ENCODE data around the gene TOP2B. TPM values are rescaled to one million over a fixed set of nuclear protein-coding genes. Genes with fewer than 3 reads are reported as not detected.

Gene TOP2B
- total RNA-seq, 1 donor from 2014 or later = 72.0 TPM

- no peak for DNase-seq (ENCODE audit: low spot score)
Observed at GRCh38 chr3:25585361-25586166, 79.1 kb downstream of the TOP2B start.

GRCh38 chr3:25584011-25584789 is 80.5 kb downstream of the TOP2B start:
- no peak for DNase-seq (ENCODE audit: low spot score)

- no peak for DNase-seq (ENCODE audit: low spot score)
Observed at GRCh38 chr3:25583343-25583742, 81.4 kb downstream of the TOP2B start.

- DNase-seq (ENCODE audit: low spot score) = no peak
Observed at GRCh38 chr3:25582242-25582641, 82.5 kb downstream of the TOP2B start.

- no peak for DNase-seq (ENCODE audit: low spot score)
Observed at GRCh38 chr3:25581823-25582222, 82.9 kb downstream of the TOP2B start.

- DNase-seq (ENCODE audit: low spot score) = no peak
Observed at GRCh38 chr3:25581335-25581734, 83.4 kb downstream of the TOP2B start.

- no peak for DNase-seq (ENCODE audit: low spot score)
Observed at GRCh38 chr3:25580534-25580933, 84.2 kb downstream of the TOP2B start.

- no peak for DNase-seq (ENCODE audit: low spot score)
Observed at GRCh38 chr3:25578059-25578458, 86.6 kb downstream of the TOP2B start.

- no peak for DNase-seq (ENCODE audit: low spot score)
Observed at GRCh38 chr3:25576831-25577454, 87.8 kb downstream of the TOP2B start.

- DNase-seq (ENCODE audit: low spot score) = no peak
Observed at GRCh38 chr3:25576146-25576545, 88.6 kb downstream of the TOP2B start.

- DNase-seq (ENCODE audit: low spot score) = no peak
Observed at GRCh38 chr3:25575001-25575400, 89.7 kb downstream of the TOP2B start.

- no peak for DNase-seq (ENCODE audit: low spot score)
Observed at GRCh38 chr3:25574172-25574765, 90.4 kb downstream of the TOP2B start.

- no peak for DNase-seq (ENCODE audit: low spot score)
Observed at GRCh38 chr3:25573386-25574171, 91.1 kb downstream of the TOP2B start.

GRCh38 chr3:25572919-25573385 is 91.8 kb downstream of the TOP2B start:
- DNase-seq (ENCODE audit: low spot score) = no peak

GRCh38 chr3:25572336-25572735 is 92.4 kb downstream of the TOP2B start:
- DNase-seq (ENCODE audit: low spot score) = no peak

GRCh38 chr3:25571285-25571684 is 93.4 kb downstream of the TOP2B start:
- DNase-seq (ENCODE audit: low spot score) = no peak

- DNase-seq (ENCODE audit: low spot score) = no peak
Observed at GRCh38 chr3:25568525-25569078, 96.1 kb downstream of the TOP2B start.

- no peak for DNase-seq (ENCODE audit: low spot score)
Observed at GRCh38 chr3:25567806-25568524, 96.7 kb downstream of the TOP2B start.

GRCh38 chr3:25567388-25567787 is 97.3 kb downstream of the TOP2B start:
- DNase-seq (ENCODE audit: low spot score) = no peak

Measured in mesenteric fat pad (tissue), 1 donor.